ENCODE results near the gene ESRRA.

ESRRA gene

DNA sequence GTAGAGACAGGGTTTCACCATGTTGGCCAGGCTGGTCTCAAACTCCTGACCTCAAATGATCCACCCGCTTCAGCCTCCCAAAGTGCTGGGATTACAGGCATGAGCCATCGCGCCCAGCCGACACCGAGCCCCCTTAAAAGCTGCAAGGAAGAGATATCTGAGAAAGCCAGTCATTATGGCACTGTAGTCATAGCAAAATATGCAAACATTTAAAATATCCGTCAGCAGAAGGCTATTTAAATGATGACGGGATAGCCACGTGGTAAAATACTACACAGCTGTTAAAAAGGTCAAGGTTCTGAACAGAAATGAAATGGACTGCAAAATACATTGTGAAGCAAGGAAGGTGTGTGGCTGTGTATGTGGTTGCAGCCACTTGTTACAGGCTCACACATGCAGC, 28.2 kb downstream of the ESRRA start:
- DNase-seq = no peak

DNA sequence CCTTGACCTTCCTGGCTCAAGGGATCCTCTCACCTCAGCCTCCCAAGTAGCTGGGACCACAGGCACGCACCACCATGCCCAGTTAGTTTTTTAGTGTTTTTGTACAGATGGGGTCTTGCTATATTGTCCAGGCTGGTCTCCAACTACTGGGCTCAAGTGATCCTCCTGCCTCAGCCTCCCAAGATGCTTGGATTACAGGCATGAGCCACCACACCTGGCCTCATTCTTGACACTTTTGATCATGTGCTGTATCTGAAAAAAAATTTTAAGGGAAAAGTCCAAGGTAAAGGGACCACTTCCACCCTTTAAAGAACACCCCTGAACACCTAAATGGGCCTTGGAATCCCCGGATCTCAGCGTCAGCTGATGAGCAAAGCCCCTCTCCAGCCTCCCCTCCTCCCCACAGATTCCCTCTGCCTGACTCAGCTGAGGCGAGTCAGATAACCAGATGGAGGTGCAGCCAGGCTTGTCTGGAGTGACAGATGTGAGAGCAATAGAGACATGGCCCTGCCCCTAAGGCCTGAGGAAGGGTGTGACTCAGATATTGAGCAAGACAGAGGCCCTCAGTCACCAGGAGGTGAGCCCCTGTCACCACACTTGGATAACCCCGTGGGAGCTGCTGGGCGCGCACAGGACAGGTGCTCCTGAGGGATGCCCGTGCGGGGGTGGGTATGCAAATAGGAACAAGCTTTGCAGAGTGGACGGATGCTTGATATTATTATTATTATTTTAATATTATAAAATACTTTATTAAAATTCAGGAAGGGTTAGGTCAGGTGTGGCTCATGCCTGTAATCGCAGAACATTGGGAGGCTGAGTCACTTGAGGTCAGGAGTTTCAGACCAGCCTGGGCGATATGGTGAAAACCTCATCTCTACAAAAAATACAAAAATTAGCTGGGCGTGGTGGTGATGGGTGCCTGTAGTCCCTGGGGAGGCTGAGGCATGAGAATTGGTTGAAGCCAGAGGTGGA, 29.7 kb downstream of the ESRRA start:
- peak; percentile 99 for DNase-seq

DNA sequence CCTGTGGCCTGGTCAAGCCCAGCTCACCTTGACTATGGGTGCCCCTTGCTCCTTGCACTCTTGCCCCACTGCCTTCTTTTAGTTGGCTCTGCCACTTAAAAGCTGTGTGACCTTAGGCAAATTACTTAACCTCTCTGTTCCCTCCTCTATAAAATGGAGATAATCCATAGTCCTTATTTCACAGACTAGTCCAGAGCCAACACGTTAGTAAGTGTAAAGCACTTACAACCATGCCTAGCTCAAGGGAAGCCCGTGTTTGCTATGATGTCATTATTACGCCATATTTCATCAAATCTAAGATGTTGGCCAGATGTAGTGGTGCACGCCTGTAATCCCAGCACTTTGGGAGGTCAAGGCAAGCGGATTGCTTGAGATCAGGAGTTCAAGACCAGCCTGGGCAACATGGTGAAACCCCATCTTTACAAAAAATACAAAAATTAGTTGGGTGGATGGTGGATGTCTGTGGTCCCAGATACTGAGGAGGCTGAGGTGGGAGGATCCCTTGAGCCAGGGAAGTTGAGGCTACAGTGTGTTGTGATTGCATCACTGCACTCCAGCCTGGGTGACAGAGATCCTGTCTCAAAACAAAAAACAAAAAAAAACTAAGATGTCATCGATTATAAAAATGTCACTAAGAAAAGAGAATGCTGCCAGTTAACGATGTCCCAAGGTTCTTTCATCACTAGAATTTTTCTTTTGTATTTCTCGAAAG, 32.4 kb downstream of the ESRRA start:
- DNase-seq = no peak

DNA sequence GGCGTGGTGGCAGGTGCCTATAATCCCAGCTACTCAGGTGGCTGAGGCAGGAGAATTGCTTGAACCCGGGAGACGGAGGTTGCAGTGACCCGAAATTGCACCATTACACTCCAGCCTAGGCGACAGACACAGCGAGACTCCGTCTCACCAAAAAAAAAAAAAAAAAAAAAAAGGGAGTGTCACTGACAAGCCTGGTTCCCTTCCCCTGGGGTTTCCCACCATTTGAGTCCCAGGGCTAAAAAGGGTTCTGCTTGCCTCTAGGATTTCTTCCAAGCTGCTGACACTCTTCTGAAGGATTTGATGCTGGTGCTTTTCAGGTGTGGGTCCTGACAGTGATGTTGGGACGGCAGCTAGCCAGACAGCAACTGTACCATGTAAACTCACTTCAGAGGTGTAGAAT, 33.4 kb downstream of the ESRRA start:
- DNase-seq = no peak

DNA sequence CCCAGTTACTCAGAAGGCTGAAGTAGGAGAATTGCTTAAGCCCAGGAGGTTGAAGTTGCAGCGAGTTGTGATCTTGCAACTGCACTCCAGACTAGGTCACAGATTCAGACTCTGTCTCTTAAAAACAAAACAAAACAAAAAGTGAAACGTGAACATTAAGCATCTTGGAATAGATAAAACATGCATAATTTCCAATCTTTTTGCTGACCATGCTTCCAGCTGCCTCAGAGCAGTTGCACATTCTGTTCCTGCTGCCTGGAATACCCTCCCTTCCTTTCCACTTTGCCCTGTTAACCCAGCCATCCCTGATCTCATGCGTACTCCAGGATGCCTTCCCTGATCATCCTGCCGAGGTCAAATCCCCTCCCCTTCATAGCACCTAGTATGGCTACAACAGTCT, 34.0 kb downstream of the ESRRA start:
- no peak for DNase-seq

DNA sequence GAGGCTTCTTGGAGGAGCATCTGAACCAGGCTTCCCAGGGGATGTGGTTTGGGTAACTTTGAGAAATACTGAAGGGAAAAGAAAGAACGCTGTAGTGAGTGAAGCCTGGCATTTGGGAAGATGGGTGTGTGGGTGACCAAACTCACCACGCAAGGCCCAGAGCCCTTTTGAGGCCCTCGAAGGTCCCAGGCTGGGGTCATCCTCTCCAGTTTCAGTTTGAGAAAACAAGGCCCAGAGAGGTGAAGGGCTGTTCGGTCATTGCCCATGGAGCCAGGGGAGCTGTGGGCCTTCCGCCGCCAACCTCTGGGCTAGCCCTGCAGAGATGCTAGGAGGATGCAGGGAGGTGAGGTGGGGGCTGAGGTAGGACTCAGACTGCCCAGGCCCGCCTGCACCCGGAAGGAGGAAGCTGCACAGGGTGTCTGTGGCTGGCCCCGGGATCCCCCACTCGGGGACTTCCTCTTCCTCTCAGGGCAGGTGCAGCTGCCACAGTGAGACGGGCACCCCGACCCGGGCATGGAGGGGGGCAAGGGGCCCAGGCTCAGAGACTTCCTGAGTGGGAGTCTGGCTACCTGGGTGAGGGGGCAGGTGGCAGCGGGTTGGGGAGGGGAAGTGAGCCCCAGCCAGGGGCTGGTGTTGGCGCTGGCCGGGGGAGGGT, 34.6 kb downstream of the ESRRA start, which contains the start of gene CCDC88B:
TSS of gene CCDC88B (plus strand) at position 451 of the 655 bp plus-strand sequence. CDS start at position 514, 63 bp downstream.
- DNase-seq = no peak

DNA sequence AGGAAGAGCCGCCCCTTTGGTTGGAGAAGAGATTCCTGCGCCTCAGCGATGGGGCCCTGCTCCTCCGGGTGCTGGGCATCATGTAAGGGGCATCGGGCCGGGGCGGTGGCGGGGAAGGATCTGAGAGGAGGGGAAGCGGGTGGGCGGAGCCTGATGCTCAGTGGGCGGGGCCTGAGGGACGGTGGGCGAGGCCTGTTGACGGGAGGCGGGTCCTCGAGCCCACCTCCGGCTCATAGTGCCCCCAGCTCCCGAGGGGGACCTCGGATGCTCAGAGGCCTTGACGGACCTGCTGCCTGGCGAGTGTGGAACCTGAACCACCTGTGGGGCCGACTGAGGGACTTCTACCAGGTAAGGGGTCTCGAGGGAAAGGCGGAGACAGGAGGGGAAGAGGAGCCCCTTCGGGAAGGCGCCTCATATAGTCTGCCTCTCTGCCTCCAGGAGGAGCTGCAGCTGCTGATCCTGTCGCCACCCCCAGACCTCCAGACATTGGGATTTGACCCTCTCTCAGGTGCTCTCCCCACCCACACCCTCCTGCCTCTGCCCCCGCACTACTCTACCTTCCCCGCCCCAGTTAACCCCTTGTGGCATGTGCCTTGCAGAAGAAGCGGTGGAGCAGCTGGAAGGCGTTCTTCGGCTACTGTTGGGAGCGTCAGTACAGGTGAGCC, 35.5 kb downstream of the ESRRA start:
- DNase-seq = peak; percentile 52

DNA sequence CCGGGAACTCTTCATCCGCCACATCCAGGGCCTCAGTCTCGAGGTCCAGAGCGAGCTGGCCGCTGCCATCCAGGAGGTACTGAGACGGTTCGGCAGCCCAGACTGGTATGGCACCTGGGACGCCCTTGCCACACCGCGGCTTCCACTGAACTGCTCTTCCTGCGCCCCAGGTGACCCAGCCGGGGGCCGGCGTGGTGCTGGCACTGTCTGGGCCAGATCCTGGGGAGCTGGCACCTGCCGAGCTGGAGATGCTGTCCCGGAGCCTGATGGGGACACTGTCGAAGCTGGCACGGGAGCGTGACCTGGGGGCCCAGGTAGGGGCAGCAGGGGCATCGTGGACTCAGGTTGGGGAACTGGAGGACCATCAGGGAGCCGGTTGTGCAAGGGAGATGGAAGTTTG, 36.1 kb downstream of the ESRRA start:
- DNase-seq = no peak

DNA sequence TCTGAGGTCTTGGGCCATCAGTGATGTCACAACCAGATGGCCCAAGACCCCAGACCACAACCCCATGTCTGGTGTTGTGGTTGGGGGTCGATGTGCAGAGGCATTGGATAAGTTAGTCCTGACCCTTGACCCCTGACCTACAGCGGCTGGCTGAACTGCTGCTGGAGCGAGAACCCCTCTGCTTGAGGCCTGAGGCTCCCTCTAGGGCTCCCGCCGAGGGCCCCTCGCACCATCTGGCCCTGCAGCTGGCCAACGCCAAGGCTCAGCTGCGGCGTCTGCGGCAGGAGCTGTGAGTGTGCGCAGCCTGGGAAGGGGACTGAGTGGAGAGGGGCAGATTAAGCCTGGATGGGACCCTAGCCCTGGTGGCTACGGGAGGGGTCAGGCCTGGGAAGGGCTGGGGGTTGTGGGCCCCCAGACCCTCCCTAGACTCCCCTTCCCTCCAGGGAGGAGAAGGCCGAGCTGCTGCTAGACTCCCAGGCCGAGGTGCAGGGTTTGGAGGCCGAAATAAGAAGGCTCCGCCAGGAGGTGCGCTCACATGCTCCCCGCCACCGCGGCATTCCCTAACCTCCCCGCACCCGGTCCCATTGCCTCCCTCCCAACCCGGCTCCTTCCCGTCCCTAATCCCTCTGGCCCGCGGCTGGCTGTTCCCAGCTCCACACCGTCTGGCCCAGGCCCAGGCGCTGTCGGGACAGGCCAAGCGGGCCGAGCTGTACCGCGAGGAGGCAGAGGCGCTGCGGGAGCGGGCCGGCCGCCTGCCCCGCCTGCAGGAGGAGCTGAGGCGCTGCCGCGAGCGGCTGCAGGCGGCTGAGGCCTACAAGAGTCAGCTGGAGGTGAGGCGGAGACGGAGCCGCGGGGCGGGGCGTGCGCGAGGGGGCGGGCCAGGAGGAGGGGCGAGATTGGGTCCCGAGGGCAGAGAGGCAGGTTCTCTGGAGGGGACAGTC, 36.8 kb downstream of the ESRRA start:
- DNase-seq = peak; percentile 89

DNA sequence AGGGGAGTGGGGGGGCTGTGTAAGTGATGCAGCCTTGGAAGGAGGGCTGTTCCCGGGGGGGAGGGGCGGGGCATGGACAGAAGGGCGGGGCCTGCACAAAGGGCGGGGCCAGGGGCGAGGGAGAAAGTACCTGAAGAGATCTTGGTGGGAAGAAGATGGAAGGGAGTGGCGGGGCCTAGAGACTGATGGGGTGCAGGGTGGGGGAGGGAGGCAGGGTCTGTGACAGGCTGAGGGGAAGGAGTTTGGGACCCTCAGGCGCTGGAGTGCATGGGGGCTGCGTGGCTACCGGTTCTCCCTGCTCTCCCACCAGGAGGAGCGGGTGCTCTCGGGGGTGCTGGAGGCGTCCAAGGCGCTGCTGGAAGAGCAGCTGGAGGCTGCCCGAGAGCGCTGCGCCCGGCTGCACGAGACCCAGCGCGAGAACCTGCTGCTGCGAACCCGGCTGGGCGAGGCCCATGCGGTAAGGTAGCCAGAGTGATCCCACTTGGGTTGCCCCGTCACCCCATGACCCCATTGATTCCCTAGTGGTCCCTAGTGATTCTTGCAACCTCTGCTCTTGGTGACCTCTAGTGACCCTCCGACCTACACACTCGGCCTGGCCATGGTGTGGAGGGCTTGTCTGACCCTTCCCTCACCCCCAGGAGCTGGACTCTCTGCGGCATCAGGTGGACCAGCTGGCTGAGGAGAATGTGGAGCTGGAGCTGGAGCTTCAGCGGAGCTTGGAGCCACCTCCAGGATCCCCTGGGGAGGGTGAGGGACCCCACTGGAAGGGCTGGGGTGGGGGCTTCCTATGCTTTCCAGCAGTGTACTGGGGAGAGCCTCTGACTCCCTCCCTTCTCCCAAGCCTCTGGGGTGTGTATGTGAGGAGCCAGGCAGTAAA, 37.8 kb downstream of the ESRRA start:
- no peak for DNase-seq

DNA sequence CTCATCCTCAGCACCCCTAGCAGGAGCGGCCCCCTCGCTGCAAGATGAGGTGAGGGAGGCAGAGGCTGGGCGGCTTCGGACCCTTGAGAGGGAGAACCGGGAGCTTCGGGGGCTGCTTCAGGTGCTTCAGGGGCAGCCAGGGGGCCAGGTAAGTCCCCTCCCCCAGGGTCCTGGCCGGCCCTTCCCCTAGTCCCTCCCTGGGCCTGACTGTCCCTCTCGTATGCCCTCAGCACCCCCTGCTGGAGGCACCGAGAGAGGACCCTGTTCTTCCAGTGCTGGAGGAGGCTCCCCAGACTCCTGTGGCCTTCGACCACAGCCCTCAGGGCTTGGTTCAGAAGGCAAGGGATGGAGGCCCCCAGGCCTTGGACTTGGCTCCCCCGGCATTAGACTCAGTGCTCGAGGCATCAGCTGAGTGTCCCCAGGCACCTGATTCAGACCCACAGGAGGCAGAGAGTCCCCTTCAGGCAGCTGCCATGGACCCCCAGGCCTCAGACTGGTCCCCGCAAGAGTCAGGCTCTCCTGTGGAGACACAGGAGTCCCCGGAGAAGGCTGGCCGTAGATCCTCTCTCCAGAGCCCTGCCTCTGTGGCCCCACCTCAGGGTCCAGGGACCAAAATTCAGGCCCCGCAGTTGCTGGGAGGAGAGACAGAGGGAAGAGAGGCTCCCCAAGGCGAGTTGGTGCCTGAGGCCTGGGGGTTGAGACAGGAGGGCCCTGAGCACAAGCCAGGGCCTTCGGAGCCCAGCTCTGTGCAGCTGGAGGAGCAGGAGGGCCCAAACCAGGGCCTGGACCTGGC, 38.6 kb downstream of the ESRRA start:
- peak; percentile 53 for DNase-seq

DNA sequence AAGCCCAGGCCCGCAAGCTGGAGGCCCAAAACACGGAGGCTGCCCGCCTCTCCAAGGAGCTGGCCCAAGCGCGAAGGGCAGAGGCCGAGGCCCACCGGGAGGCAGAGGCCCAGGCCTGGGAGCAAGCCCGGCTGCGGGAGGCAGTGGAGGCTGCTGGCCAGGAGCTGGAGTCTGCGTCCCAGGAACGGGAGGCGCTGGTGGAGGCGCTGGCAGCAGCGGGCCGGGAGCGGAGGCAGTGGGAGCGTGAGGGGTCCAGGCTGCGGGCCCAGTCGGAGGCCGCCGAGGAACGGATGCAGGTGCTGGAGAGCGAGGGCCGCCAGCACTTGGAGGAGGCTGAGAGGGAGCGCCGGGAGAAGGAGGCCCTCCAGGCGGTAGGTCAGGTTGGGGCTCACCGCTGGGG, 39.5 kb downstream of the ESRRA start:
- no peak for DNase-seq

DNA sequence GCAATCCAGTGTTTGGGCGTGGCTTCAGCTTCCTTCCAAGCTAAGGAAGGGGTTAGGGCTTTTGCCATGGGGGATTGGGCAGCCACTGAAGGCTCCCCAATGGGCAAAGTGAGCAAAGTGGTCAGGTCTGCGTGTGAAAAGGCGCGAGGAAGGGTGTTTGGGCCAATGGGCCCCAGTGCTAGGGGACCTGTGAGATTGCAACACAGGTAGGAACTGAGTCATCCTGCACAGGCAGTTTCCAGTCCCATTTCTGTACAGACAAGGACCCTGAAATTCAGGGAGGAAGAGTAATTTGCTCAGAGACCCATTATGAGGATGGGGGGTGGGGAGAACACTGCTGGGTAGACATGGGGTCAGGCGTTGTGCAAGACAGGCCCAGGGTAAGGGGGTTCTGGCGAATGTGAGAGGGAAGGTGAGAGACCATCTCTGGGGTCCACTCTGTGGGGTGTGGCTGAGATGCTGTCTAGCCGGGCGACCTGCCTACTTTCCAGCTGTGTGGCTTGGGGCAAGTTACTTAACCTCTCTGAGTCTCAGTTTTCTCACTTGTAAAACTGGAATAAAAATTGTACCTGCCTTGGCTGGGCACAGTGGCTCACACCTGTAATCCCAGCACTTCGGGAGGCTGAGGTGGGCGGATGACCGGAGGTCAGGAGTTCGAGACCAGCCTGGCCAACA, 42.0 kb downstream of the ESRRA start:
- DNase-seq = no peak

DNA sequence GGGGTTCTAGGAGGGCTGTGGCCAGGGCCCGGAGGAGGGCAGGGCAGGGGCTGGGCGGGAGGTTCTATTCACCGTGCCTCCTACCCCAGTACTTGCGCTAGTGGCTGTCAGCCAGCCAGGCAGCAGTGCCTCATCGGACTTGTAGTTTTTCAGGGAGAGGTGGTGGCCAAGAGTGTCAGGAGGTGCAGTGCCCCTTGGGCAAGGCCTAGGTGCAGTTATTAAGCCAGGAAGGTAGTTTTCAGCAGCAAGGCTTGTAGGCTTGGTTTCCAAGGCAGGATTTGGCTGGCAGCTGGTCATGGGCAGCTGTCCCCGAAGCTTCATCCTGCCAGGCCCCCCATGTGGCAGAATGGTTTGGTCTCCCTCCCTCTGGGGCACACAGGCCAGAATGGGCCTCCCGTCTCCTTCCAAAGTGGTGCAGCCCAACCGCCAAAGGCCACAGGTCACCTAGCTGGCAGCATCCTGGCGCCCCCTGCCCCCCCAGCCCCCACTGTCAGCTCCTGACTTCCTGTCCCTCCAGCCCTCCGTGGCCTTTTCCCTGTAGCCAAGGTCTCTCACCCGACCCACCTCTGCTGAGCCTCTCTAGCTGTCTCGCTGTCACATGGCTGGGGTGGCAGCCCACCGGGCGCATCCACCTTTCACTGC, 43.2 kb downstream of the ESRRA start:
- DNase-seq = no peak

DNA sequence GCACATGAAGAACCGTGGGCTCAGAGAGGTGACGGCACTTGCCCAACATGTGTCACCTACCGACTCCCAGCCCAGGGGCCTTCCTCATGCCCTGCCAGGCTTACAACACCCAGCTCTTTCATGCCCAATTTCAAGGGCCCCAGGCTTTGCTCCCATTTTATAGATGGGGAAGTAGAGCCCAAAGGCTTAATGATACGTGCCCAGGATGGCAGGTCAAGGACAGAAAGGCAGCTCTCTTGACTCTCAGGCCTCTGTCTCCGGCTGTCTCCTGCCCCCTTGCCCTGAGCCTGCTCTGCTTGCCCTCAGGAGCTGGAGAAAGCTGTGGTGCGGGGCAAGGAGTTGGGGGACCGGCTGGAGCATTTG, 43.7 kb downstream of the ESRRA start:
- no peak for DNase-seq

DNA sequence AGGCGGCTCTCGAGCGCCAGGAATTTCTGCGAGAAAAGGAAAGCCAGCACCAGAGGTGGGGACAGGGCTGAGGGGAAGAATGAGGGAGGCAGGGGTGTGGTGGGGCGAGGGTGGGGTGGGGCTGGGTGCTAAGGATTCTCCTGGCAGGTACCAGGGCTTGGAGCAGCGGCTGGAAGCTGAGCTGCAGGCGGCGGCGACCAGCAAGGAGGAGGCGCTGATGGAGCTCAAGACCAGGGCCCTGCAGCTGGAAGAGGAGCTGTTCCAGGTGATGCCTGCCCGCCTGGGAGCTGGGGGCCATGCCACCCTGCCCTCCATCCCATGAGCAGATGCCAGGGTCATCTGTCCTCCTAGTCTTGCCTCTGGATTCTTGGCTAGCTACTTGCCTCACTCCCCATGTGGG, 44.1 kb downstream of the ESRRA start:
- no peak for DNase-seq

DNA sequence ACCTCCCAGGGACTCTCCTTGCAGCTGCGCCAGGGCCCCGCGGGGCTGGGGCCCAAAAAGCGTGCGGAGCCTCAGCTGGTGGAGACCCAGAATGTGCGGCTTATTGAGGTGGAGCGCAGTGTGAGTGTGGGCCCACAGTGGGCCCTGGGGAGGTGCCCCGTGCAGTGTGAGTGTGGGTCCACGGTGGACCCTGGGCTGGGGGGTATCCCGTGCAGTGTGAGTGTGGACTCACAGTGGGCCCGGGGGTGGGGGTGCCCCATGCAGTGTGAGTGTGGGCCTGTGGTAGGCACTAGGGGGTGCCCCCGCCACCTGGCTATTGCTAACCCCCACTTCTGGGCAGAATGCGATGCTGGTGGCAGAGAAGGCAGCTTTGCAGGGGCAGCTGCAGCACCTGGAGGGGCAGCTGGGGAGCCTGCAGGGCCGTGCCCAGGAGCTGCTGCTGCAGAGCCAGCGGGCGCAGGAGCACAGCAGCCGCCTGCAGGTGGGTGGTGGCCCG, 45.9 kb downstream of the ESRRA start:
- DNase-seq = no peak
